Testis (tissue), 3 donors: ENCODE measurements around the gene DDX1. TPM values are rescaled to one million over a fixed set of nuclear protein-coding genes. Genes with fewer than 3 reads are reported as not detected.

Source experiments
- DNase-seq: peaks from one replicate; pipeline ENCODE4 v3.0.0-alpha.2; 2019
- H3K27ac ChIP-seq, 2 donors: fragments of 200-600 bp; sonication (generic); one replicate each; pipeline ENCODE4 v1.5.1; 2019
- H3K27me3 ChIP-seq: fragments of 200-600 bp; sonication (generic); one replicate; pipeline ENCODE4 v1.5.1; 2019
- H3K36me3 ChIP-seq: fragments of 200-600 bp; sonication (generic); one replicate; pipeline ENCODE4 v1.5.1; 2017; ENCODE audit warnings: low read depth; ENCODE audit errors: missing control alignments
- H3K4me1 ChIP-seq: fragments of 200-600 bp; sonication (generic); one replicate; pipeline ENCODE4 v1.5.1; 2019
- H3K4me3 ChIP-seq, 2 donors: fragments of 200-600 bp; sonication (generic); one replicate each; pipeline ENCODE4 v1.5.1; 2017 to 2019
- H3K9me3 ChIP-seq: fragments of 200-600 bp; sonication (generic); one replicate; pipeline ENCODE4 v1.5.1; 2017
- CTCF ChIP-seq, 3 experiments: fragments of 450-650 bp in 2 of 3; fragments of 200-600 bp in 1 of 3; sonication (generic) in 1 of 3; IDR thresholded peaks; one replicate each; pipeline ENCODE4 v1.5.1; 2016 to 2019; ENCODE audit warnings: antibody characterized with exemption in 3 of 3, mild to moderate bottlenecking in 2 of 3, moderate library complexity in 1 of 3
- POLR2A ChIP-seq: fragments of 450-650 bp; IDR thresholded peaks from one replicate; pipeline ENCODE4 v1.6.1; 2017; ENCODE audit warnings: antibody characterized with exemption, mild to moderate bottlenecking, moderate library complexity
- WGBS, 2 donors: methylation state at CpG; one replicate each; pipeline ENCODE4 v1.1.5; 2018; 5-methylcytosine and 5-hydroxymethylcytosine counted together
- intact Hi-C: fragments of 100-400 bp; cut with DNase I; formaldehyde crosslinking; loops from one replicate; pipeline ENCODE4 v1.15.1; 2023; ENCODE audit warnings: low total_unique reads
- polyA plus RNA-seq: library from polyadenylated mRNA; stranded (reverse); fragments of 350-450 nt; fragmentation: Illumina TruSeq; extraction: RNeasy Lipid Tissue Mini Kit (QIAGEN cat#74804); gene quantifications from one replicate; pipeline ENCODE4 v1.2.3, GENCODE V29; 2014; ENCODE audit warnings: low read depth, low replicate concordance; ENCODE audit not compliant: insufficient read depth
- total RNA-seq, 2 donors: library from RNA; depleted of rRNA; stranded (reverse); fragments of >200 nt; gene quantifications; one replicate each; pipeline ENCODE4 v1.2.3, GENCODE V29; 2016

Gene DDX1
- total and polyA plus RNA-seq, 3 donors from 2014 or later, result 60.4 to 66.9 (median 65.0) TPM

- Histone ChIP-seq H3K27me3 (no peaks in the 10 kb centered on the region), H3K4me1 (no peaks in the 10 kb centered on the region), H3K4me3 (no peak overlapping the region), H3K36me3 (no peaks in the 10 kb centered on the region), H3K27ac (no peak overlapping the region), H3K9me3 (no peaks in the 10 kb centered on the region)
- TF ChIP-seq POLR2A, result no peak
- no peak for TF ChIP-seq CTCF (IDR thresholded peaks at IDR 0.05)
- WGBS, 2 donors, result 95 to 100% methylated on average over 2 of the region's 2 CpGs
- DNase-seq, result no peak
- intact Hi-C loops, result no loop called here
Measured at GRCh38 chr2:15645300-15645699, 53.6 kb downstream of the DDX1 start.

- Histone ChIP-seq H3K36me3 (no peaks in the 10 kb centered on the region), H3K27me3 (no peaks in the 10 kb centered on the region), H3K4me1 (no peaks in the 10 kb centered on the region), H3K4me3 (no peak overlapping the region), H3K27ac (no peak overlapping the region), H3K9me3 (no peaks in the 10 kb centered on the region)
- DNase-seq, result no peak
- intact Hi-C loops, result no loop called here
- 90 to 91% methylated on average over 9 of the region's 9 CpGs for WGBS, 2 donors
- TF ChIP-seq POLR2A (no peak), CTCF (IDR thresholded peaks at IDR 0.05) (no peak)
Measured at GRCh38 chr2:15645720-15646385, 54.2 kb downstream of the DDX1 start.

- H3K4me1 ChIP-seq, result no peaks in the 10 kb centered on the region
- TF ChIP-seq POLR2A, result no peak
- TF ChIP-seq CTCF (IDR thresholded peaks at IDR 0.05), result no peak
- intact Hi-C loops, result no loop called here
- H3K27ac ChIP-seq, result no peak overlapping the region
- H3K36me3 ChIP-seq, result no peaks in the 10 kb centered on the region
- DNase-seq, result no peak
- no peaks in the 10 kb centered on the region for H3K9me3 ChIP-seq
- 90 to 94% methylated on average over 6 of the region's 6 CpGs for WGBS, 2 donors
- no peaks in the 10 kb centered on the region for H3K27me3 ChIP-seq
- no peak overlapping the region for H3K4me3 ChIP-seq
Measured at GRCh38 chr2:15646661-15647060, 55.0 kb downstream of the DDX1 start.

GRCh38 chr2:15647622-15648590 lies 56.2 kb downstream of the DDX1 start:
- Histone ChIP-seq H3K9me3 (no peaks in the 10 kb centered on the region), H3K4me1 (no peaks in the 10 kb centered on the region), H3K27me3 (no peaks in the 10 kb centered on the region), H3K27ac (no peak overlapping the region), H3K4me3 (no peak overlapping the region), H3K36me3 (no peaks in the 10 kb centered on the region)
- DNase-seq, result no peak
- 84 to 89% methylated on average over 18 of the region's 18 CpGs for WGBS, 2 donors
- intact Hi-C loops, result no loop called here
- TF ChIP-seq POLR2A (no peak), CTCF (IDR thresholded peaks at IDR 0.05) (no peak)
